Cardiac septum (tissue), 1 donor: ENCODE results near the gene MARCO. TPM values are rescaled to one million over a fixed set of nuclear protein-coding genes. Genes with fewer than 3 reads are reported as not detected.
"Not testable (repeated sequence)": the region's sequence is repeated elsewhere in the genome, so short reads cannot be mapped to it uniquely, and the experiment has no call there.

Experiments
- DNase-seq: peaks from one replicate; pipeline ENCODE4 v3.0.0-alpha.2; 2020; ENCODE audit warnings: low spot score
- intact Hi-C: fragments of 100-400 bp; cut with DNase I; formaldehyde crosslinking; loops from one replicate; pipeline ENCODE4 v1.14.0; 2022
- total RNA-seq: library from RNA; stranded (reverse); fragmentation: NEBNext Ultra II Directional; extraction: Animal tissue kit (Norgen Biotek cat#: 25700); gene quantifications from one replicate; pipeline ENCODE4 v1.2.1, GENCODE V29; 2021
- donor health status: DM: no; HTN: no; CAD: no.

Gene MARCO
- total RNA-seq, 1 donor from 2014 or later = 0.92 TPM

- no peak for DNase-seq
- intact Hi-C loops = no loop called here
These were observed 18.6 kb upstream of the MARCO start for GRCh38 chr2:118923371-118923770.

DNA sequence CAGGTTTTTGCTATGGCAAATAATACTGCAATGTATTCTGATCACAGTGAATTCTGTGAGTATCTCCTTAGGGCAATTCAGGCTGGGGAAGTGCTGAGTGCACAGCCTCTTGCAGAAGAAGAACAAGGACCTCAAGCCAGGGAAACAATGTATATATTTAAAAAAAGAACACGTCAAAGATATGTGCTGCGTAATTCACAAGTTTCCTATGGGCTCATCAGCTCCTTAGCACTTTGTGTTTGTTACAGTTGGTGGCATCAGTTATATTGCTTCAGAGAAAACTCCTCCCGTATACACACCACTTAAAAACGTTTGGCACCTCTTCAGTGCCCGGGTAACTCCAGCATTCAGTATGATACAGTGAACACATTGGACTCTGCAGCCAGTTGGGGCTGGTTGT is 16.5 kb upstream of the MARCO start:
- intact Hi-C loops = no loop called here
- DNase-seq = no peak

DNA sequence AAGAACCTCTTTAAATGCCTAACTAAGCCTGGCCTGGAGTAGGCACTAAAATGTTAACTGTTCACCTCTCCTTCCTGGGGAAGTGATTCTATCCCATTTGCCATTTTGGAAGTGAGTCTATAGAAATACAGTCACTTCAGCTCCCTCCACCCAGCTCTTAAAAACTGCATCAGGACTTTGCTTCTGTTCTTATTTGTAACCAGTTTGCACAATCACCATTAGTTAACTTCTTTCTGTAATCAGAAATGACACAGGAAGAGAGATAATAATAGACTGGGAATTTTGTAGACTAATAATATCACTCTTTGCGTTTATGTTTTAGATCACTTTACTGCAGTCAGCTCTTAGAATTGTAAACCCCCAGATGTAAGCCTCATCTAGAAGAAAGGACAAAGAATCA is 16.0 kb upstream of the MARCO start:
- intact Hi-C loops = no loop called here
- DNase-seq = no peak

- intact Hi-C loops = no loop called here
- no peak for DNase-seq
These were observed 12.9 kb upstream of the MARCO start for GRCh38 chr2:118929059-118929458.

GRCh38 chr2:118932949-118933348 is 9.0 kb upstream of the MARCO start:
- intact Hi-C loops = no loop called here

DNA sequence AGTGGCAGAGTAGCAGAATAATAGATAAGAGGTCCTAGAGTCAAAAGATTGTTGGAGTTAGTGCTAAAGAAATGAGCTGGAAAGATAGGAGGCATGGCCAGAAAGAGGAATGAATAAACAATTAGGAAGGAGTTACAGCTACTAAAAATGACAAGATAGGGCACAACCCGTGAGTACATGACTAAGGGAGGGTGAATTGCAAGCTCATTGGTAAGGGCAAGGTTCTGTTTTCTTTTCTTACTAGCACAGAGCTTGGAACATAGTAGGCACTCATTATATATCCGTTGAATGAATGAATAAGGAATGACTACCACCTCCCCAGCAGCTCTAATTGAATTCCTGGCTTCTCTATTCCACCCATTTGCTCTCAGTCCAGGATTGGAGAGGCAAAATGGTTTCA is 5.7 kb upstream of the MARCO start:
- intact Hi-C loops = no loop called here
- no peak for DNase-seq

More at GRCh38 chr2:118932949-118933348, 9.0 kb upstream of the MARCO start:
- no peak for DNase-seq

DNA sequence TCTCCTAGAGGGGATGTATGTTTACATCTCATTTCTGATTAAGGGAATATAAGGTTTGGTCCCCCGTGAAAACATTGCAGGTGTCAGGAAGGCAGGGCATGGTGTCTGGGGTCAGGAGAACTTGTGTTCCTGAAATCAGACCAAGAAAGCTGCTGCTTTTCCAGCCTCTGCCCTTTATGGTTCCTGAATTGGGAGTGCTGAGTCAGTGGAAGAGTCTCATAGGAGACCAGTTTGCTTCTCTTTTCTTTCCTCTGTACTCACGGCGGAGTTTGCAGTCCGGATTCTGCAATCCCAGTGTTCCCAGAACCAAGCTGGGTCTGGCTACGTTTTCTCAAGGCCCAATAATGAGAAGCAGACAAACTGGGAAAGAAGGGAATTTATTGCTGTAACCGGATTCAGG is 5.1 kb upstream of the MARCO start:
- intact Hi-C loops = no loop called here
- DNase-seq = no peak

DNA sequence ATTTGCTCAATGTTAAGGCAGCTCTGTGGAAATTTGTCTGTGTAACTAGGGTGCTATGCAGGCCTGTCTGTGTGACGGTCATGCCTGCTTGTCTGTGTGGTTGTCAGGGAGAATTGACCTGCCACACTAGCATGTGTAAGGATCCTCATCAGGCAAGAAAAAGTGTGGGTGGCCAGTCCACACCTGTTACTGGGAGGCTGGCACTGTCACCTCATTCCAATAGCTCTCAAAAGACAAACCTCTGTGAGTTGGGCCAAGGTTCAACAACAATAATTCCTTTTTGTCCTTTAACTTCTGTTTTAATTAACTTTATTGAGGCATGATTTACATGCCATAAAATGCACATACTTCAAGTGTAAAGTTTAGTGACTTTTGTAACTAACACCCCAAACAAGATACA is 4.2 kb upstream of the MARCO start:
- intact Hi-C loops = no loop called here
- no peak for DNase-seq

DNA sequence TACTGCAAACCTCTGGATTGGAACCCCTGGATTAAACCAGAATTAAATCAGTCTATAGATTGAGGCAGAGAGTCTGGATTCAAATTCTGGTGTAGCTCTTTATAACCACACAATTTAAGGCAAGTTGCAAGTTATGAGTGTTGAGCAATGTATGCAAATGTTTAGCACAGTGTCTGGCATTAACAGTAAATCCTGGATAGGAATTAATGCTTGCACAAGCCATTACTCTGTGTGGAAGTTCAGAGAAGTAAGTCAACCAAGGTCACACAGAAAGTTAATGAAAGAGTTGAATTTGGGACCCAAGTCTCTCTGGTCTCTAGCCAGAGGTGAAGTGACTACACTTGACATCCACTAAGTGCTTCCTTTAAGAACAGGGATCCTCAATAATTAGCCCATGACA is 2.0 kb upstream of the MARCO start:
- DNase-seq = no peak
- intact Hi-C loops = no loop called here

DNA sequence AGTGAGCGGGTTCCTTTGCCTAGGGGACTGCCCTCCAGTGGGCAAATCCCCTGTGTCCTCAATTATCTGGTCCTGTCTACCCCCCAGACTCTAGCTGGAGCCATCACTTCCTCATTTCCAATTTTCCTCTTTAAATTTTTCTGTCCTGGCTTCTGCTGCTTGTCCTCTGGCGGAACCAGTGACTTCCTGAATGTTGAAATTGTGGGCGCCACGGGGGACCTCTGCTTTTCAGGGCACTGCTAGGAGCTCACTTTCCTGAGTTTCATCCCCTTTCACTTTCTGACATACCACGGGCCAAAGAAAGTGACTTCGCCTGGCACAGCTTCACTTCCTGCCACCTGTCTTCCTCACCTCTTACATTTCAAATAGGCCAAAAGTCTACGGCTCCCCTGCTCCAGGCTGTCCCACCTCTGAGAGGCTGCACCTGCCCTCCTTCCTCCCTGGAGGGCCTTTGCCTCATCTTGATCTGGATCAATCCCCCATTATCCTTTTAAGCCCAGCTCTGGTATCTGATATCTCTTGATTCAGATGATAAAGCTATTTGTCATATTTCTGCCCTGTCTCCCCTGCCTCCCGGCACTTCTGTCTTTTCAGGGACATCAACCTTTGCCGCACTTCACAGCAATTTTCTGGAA is 1.4 kb upstream of the MARCO start:
- intact Hi-C loops = no loop called here
- no peak for DNase-seq

DNA sequence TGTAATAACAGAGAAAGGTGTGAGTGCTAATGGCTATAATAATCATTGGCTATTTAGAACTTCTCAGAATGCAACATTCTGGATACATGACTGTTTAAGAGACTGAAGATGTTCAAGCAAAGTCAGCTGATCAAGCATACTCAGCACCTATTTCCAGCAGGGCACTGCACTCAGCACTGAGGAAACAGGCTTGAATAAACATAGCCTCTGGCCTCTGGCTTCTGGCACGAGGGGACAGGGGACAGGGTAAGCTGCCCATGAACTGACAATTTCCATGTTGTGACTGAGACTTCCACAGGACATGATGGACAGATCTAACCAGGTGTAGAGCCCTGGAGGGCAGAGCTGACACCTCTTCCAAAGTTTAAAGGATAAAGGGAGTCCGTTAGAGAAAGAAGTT is 1.3 kb downstream of the MARCO start:
- intact Hi-C loops = no loop called here
- DNase-seq = no peak

DNA sequence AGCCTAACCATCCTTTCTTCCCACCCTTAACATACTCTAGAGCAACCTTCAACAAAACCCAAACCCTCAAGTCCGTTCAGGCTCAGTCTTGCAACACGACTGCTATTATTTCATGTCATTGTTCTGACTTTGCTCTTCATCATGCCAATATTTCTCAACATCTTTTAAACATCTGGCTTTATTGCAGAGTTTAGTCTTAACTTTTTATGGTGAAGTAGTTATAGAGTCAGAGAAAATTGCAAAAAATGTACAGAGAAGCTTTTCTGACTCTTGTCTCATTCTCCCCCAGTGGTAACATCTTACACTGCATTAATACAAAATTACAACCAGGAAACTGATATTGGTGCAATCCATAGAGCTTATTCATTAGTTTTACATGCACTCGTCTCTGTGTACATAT is 3.9 kb downstream of the MARCO start:
- intact Hi-C loops = no loop called here
- DNase-seq = no peak

- DNase-seq, intact Hi-C loops: not testable (repeated sequence)
These were observed 6.3 kb downstream of the MARCO start for GRCh38 chr2:118948266-118948665.

DNA sequence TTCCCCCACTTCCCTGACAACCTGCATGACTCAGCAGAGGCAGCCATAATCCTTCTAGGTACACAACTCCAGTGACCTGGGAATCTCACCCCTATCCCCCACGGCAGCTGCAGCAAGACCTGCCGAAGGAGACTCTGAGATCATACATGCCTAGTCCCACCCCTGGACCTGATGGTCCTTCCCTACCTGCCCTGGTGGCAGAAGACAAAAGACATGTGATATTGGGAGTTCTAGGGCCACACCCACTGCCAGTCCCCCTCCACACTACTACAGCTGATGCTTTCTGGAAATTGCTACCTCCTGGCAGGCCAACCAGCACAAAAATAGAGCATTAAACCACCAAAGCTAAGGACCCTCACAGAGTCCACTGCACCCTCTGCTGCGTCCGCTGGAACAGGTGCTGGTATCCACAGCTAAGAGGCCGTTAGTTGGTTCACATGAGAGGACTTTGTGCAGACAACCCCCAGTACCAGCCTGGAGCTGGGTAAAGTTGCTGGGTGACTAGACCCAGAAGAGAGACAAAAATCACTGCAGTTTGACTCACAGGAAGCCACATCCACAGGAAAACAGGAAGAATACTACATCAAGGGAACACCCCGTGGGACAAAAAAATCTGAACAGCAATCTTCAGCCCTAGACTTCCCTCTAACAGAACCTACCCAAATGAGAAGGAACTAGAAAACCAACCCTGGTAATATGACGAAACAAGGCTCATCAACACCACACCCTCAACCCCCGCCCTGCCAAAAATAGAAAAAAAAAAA is 12.5 kb downstream of the MARCO start:
- intact Hi-C loops = no loop called here
- no peak for DNase-seq

- intact Hi-C loops = no loop called here
- no peak for DNase-seq
These were observed 23.7 kb downstream of the MARCO start for GRCh38 chr2:118965737-118966136.

DNA sequence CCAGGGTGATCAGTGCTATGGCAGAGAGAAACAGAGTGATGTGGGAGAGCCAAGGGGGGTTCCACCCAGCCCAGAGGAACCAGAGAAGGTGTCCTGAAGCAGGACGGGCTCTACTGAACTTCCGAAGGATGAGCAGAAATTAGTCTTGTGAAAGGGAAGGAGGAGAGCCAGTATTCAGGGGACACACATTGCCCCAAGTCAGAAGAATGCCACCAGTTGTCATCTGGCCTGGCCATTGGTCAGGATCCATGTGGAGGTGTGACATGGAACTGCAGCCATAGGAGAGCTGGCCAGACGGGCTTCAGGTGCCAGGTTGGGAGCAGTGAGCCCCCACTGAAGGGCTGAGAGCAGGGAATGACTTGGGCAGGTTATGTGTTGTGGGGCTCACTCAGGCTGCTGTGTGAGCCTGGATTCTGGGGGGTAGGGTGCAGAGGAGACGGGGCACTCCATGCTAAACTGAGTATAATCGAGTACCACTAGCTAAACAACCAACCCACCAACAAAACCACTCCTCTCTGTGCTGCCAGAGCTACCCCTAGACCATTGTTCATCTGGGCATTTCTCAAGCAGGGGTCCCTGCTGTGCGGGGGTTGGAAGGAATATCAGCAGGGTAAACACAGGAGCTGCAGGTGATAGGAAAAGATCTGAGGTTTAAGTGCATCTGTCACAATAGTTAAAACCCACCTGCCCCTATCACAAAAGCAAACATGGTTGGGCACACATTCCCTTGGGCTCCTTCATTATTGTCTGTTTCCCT is 25.3 kb downstream of the MARCO start:
- DNase-seq = no peak
- intact Hi-C loops = no loop called here

GRCh38 chr2:118968042-118968441 is 26.0 kb downstream of the MARCO start:
- intact Hi-C loops = no loop called here
- DNase-seq = no peak

DNA sequence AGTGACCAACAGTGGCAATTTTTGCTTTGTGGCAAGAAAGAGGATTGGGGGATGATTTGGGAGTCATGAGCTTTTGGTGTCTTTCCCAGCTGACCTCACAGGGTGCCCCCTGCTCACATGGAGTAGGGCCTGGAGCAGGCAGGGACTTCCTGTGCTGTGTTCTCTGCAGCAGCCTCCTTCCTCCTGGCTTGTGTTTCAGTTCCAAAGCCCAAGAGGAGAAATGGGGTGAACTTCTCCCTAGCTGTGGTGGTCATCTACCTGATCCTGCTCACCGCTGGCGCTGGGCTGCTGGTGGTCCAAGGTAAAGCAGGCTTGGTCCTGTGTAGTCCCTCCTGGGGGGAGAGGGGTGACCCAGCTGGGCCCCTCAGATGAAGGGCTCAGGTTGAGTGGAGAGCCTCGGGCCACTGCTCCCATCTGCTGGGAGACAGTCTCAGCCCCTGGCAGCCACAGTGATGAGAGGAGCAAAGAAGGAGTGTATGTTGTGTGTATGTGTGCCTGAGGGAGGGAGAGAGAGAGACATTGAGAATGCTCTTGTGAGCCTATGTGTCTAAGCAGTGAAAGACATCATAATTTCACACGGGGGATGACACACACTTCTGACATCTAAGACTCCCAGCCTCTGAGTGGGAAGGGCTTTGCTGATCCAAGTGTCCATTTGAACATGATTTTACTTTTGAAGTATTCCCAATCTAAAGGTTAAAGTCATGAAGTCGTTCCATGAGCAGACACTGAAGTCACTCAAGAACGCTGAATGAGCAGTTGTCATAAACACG is 27.2 kb downstream of the MARCO start:
- DNase-seq = no peak
- intact Hi-C loops = no loop called here

GRCh38 chr2:118969734-118970395 is 27.9 kb downstream of the MARCO start:
- intact Hi-C loops = no loop called here
- no peak for DNase-seq
